Measurements from ENCODE around the gene CCDC149. TPM values are rescaled to one million over a fixed set of nuclear protein-coding genes. Genes with fewer than 3 reads are reported as not detected.
A peak's percentile ranks its signal among the peaks of the same experiment; 100 is the strongest.

CCDC149 gene
- total RNA-seq, 4 donors from 2014 or later = 2.8 to 10.0 (median 4.8) TPM

DNA sequence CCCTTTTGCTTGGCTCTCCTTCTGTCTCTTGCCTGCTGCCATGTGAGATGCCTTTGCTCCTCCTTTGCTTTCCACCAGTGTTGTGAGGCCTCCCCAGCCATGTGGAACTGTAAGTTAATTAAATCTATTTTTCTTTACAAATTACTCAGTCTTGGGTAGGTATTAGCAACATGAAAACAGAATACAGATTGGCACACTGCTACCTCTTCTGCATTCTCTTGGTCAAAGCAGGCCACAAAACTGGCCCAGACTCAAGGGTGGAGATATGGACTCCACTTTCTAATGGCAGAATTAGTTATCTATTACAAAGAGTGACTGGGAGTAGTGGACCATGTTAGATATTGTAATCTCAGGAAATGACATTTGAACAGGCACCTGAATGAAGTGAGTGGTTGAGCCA lies 21.5 kb upstream of the CCDC149 start:
- Histone ChIP-seq H3K4me3 (no peak overlapping the region), H3K36me3 (no peaks in the 10 kb centered on the region), H3K9me3 (peaks cover 0 to 12% (median 0%) of the 10 kb centered on the region in 3 donors), H3K27me3 (no peaks in the 10 kb centered on the region), H3K27ac (no peak overlapping the region), H3K4me1 (no peaks in the 10 kb centered on the region)
- in situ Hi-C loops (cut with MboI; ENCODE audit: low sequenced_read_pairs in 4 of 4) (no loop called here), intact Hi-C loops (cut with DNase I; ENCODE audit: low total_unique reads) (no loop called here)
- no peak for TF ChIP-seq POLR2A (IDR thresholded peaks at IDR 0.05)
- TF ChIP-seq, protein P1, sequence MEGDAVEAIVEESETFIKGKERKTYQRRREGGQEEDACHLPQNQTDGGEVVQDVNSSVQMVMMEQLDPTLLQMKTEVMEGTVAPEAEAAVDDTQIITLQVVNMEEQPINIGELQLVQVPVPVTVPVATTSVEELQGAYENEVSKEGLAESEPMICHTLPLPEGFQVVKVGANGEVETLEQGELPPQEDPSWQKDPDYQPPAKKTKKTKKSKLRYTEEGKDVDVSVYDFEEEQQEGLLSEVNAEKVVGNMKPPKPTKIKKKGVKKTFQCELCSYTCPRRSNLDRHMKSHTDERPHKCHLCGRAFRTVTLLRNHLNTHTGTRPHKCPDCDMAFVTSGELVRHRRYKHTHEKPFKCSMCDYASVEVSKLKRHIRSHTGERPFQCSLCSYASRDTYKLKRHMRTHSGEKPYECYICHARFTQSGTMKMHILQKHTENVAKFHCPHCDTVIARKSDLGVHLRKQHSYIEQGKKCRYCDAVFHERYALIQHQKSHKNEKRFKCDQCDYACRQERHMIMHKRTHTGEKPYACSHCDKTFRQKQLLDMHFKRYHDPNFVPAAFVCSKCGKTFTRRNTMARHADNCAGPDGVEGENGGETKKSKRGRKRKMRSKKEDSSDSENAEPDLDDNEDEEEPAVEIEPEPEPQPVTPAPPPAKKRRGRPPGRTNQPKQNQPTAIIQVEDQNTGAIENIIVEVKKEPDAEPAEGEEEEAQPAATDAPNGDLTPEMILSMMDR (IDR thresholded peaks at IDR 0.05 in 4 of 5, conservative IDR thresholded peaks at IDR 0.05 in 1 of 5) = no peak
- ATAC-seq = no peak
- no peak for DNase-seq

DNA sequence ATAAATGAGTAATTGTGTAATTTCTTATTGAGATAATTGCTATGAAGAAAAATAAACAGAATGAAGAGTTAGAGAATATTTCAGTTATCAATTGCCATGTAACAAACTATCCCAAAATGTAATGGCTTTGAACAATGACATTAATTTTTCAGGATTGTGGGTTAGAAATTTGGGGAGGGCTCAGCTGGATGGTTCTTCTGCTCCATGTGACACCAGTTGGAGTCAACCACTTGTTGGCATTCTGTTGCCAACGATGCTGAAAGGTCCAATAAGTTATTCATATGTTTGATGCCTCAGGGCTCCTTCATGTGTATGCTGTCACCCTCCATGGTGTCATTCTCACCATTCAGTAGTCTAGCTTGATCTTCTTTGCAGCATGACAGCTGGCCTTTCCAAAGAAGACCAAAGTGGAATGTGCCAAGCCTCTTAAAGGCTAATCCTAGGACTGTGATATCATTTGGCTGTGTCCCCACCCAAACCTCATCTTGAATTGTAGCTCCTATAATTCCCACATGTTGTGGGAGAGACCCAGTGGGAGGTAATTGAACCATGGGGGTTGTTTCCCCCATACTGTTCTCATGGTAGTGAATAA lies 20.9 kb upstream of the CCDC149 start:
- ATAC-seq (no peak), DNase-seq (no peak)
- intact Hi-C loops (cut with DNase I; ENCODE audit: low total_unique reads) = no loop called here

DNA sequence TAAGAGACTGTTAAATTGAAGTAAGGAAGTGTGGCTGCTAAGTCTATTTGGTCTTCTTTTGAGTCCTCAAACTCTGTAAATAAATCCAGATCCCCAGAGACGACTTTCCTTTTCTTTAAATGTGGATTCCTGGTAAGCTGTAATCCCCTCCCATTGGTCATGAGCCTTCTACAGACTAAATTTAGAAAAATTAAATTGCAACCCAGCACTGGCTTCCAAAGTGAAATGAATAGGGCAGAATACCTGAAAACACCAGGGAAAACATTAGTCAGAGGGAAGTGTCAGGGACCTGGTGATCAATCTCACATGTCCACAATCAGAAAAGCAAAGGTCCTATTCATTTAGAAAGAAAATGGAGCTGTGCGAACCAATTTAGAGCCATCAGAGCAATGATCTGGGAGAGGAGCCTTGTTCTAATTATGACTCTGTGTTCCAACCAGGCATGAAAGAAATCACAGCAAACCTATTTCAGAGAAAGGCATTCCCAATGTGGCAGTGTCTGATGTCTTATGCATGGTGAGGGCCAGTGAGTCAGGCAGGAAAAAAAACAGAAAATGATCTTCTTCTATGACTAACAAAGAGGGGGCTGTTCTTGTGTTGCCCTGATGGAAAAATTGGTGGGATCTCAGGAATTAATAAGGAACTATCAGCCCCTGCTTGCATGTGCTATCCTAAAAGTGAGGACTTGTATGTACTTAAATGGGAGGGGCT lies 19.8 kb upstream of the CCDC149 start:
- Histone ChIP-seq H3K27me3 (no peaks in the 10 kb centered on the region), H3K4me1 (no peaks in the 10 kb centered on the region), H3K4me3 (no peak overlapping the region), H3K9me3 (peaks cover 0 to 12% (median 0%) of the 10 kb centered on the region in 3 donors), H3K36me3 (no peaks in the 10 kb centered on the region), H3K27ac (no peak overlapping the region)
- TF ChIP-seq POLR2A (IDR thresholded peaks at IDR 0.05) = no peak
- TF ChIP-seq, protein P1 (IDR thresholded peaks at IDR 0.05 in 4 of 5, conservative IDR thresholded peaks at IDR 0.05 in 1 of 5) = no peak
- ATAC-seq (no peak), DNase-seq (no peak)
- intact Hi-C loops (cut with DNase I; ENCODE audit: low total_unique reads) = no loop called here
- in situ Hi-C loops (cut with MboI; ENCODE audit: low sequenced_read_pairs in 4 of 4) = no loop called here

More for the DNA sequence above, 20.9 kb upstream of the CCDC149 start:
- H3K4me3 ChIP-seq = no peak overlapping the region
- in situ Hi-C loops (cut with MboI; ENCODE audit: low sequenced_read_pairs in 4 of 4) = no loop called here
- TF ChIP-seq, protein P1 (IDR thresholded peaks at IDR 0.05 in 4 of 5, conservative IDR thresholded peaks at IDR 0.05 in 1 of 5) = no peak
- TF ChIP-seq POLR2A (IDR thresholded peaks at IDR 0.05) = no peak
- no peak overlapping the region for H3K27ac ChIP-seq
- H3K4me1 ChIP-seq = no peaks in the 10 kb centered on the region
- H3K36me3 ChIP-seq = no peaks in the 10 kb centered on the region
- no peaks in the 10 kb centered on the region for H3K27me3 ChIP-seq
- H3K9me3 ChIP-seq = peaks cover 0 to 12% (median 0%) of the 10 kb centered on the region in 3 donors

GRCh38 chr4:24930151-24930550 lies 17.3 kb upstream of the CCDC149 start:
- intact Hi-C loops (cut with DNase I; ENCODE audit: low total_unique reads) = no loop called here
- ATAC-seq (peak; percentile 33), DNase-seq (no peak)
- Histone ChIP-seq H3K36me3 (no peaks in the 10 kb centered on the region), H3K4me3 (no peak overlapping the region), H3K27ac (no peak overlapping the region), H3K27me3 (no peaks in the 10 kb centered on the region), H3K4me1 (no peaks in the 10 kb centered on the region), H3K9me3 (peaks cover 0 to 12% (median 0%) of the 10 kb centered on the region in 3 donors)
- in situ Hi-C loops (cut with MboI; ENCODE audit: low sequenced_read_pairs in 4 of 4) = no loop called here
- TF ChIP-seq, protein P1 (IDR thresholded peaks at IDR 0.05 in 4 of 5, conservative IDR thresholded peaks at IDR 0.05 in 1 of 5) = no peak
- TF ChIP-seq POLR2A (IDR thresholded peaks at IDR 0.05) = no peak
